GM19463 (cell line): ENCODE measurements around the gene APBA1.
A peak's percentile ranks its signal among the peaks of the same experiment; 100 is the strongest.
"Not testable (repeated sequence)": the region's sequence is repeated elsewhere in the genome, so short reads cannot be mapped to it uniquely, and the experiment has no call there.

Experiments used
- ATAC-seq: cut with Tn5 transposase; IDR thresholded peaks from one replicate; pipeline ENCODE4 v1.9.1; 2021; ENCODE audit warnings: mild to moderate bottlenecking, moderate library complexity; ENCODE audit not compliant: unreplicated experiment

APBA1 gene

GRCh38 chr9:69452110-69452782, 219.9 kb downstream of the APBA1 start:
- no peak for ATAC-seq

GRCh38 chr9:69446496-69446895, 225.7 kb downstream of the APBA1 start:
- no peak for ATAC-seq

GRCh38 chr9:69445251-69445650, 226.9 kb downstream of the APBA1 start:
- ATAC-seq = no peak

- ATAC-seq = no peak
Measured at GRCh38 chr9:69444791-69445190, 227.4 kb downstream of the APBA1 start.

GRCh38 chr9:69444021-69444420, 228.2 kb downstream of the APBA1 start:
- ATAC-seq = no peak

GRCh38 chr9:69443178-69443577, 229.0 kb downstream of the APBA1 start:
- ATAC-seq = no peak

- no peak for ATAC-seq
Measured at GRCh38 chr9:69442486-69442885, 229.7 kb downstream of the APBA1 start.

- ATAC-seq = not testable (repeated sequence)
Measured at GRCh38 chr9:69440254-69440955, 231.8 kb downstream of the APBA1 start.

- ATAC-seq = not testable (repeated sequence)
Measured at GRCh38 chr9:69439654-69440053, 232.5 kb downstream of the APBA1 start.

- no peak for ATAC-seq
Measured at GRCh38 chr9:69433968-69434367, 238.2 kb downstream of the APBA1 start.

- ATAC-seq = no peak
Measured at GRCh38 chr9:69433392-69433791, 238.8 kb downstream of the APBA1 start.

- ATAC-seq = no peak
Measured at GRCh38 chr9:69432623-69433022, 239.5 kb downstream of the APBA1 start.

- no peak for ATAC-seq
Measured at GRCh38 chr9:69431777-69432176, 240.4 kb downstream of the APBA1 start.

- no peak for ATAC-seq
Measured at GRCh38 chr9:69431203-69431602, 241.0 kb downstream of the APBA1 start.

GRCh38 chr9:69430206-69430605, 242.0 kb downstream of the APBA1 start:
- no peak for ATAC-seq

- no peak for ATAC-seq
Measured at GRCh38 chr9:69429281-69429680, 242.9 kb downstream of the APBA1 start.

GRCh38 chr9:69428017-69428785, 244.0 kb downstream of the APBA1 start:
- ATAC-seq = no peak

- ATAC-seq = no peak
Measured at GRCh38 chr9:69427286-69427685, 244.9 kb downstream of the APBA1 start.

GRCh38 chr9:69425136-69425801, 246.9 kb downstream of the APBA1 start:
- no peak for ATAC-seq

GRCh38 chr9:69421908-69422801, 250.0 kb downstream of the APBA1 start:
- peak; percentile 75 for ATAC-seq
